B cell (primary cell): ENCODE measurements around the gene ADH1B. TPM values are rescaled to one million over a fixed set of nuclear protein-coding genes. Genes with fewer than 3 reads are reported as not detected.
"Not testable (repeated sequence)": the region's sequence is repeated elsewhere in the genome, so short reads cannot be mapped to it uniquely, and the experiment has no call there.

Experiments used
- ATAC-seq: fragments of 200-7000 bp; cut with Tn5 transposase; one replicate; pipeline ENCODE4 v1.10.0; 2021; ENCODE audit warnings: low read depth, mild to moderate bottlenecking, moderate number of reproducible peaks, moderate library complexity
- CTCF ChIA-PET: fragments of 350-600 bp; sonication (Branson Sonifier 250); formaldehyde crosslinking; loops from one replicate; lab custom pipeline; 2021; ENCODE audit warnings: antibody characterized with exemption, inconsistent platforms; lab: Charles Lee
- POLR2A ChIA-PET: fragments of 350-600 bp; sonication (Branson Sonifier 250); formaldehyde crosslinking; loops from one replicate; lab custom pipeline; 2021; ENCODE audit warnings: antibody characterized with exemption; lab: Charles Lee
- DNase-seq: peaks from one replicate; pipeline ENCODE4 v3.0.0; 2013
- H2AFZ ChIP-seq: 2 replicates; pipeline ENCODE4 v1.6.1; 2012; ENCODE audit warnings: mild to moderate bottlenecking, low read depth, low read length; ENCODE audit not compliant: insufficient read depth, poor library complexity, severe bottlenecking
- H3K27ac ChIP-seq, 2 donors: 1 replicate in 1 of 2; 2 replicates in 1 of 2; pipeline ENCODE4 v1.5.1; 2012 to 2013; ENCODE audit warnings: low read length in 2 of 2, mild to moderate bottlenecking in 2 of 2, moderate library complexity in 1 of 2
- H3K27me3 ChIP-seq, 4 experiments: fragments of 200-600 bp in 1 of 4; sonication (generic) in 1 of 4; replicated peaks in 1 of 4; 1 replicate in 2 of 4; 2 replicates in 2 of 4; pipeline versions ENCODE4 v1.6.1 to v1.7.0; 2013 to 2016; ENCODE audit warnings: low read length in 3 of 4, mild to moderate bottlenecking in 2 of 4, mixed read lengths in 1 of 4, moderate library complexity in 1 of 4; ENCODE audit not compliant: insufficient read depth in 4 of 4, control insufficient read depth in 3 of 4; ENCODE audit errors: control extremely low read depth in 1 of 4
- H3K36me3 ChIP-seq, 2 experiments: replicated peaks in 1 of 2; 1 replicate in 1 of 2; 2 replicates in 1 of 2; pipeline versions ENCODE4 v1.6.1 to v1.7.1; 2013; ENCODE audit warnings: low read length in 1 of 2; ENCODE audit not compliant: insufficient read depth in 2 of 2, control insufficient read depth in 1 of 2; ENCODE audit errors: control extremely low read depth in 1 of 2, extremely low read depth in 1 of 2
- H3K4me1 ChIP-seq, 2 donors: fragments of 200-600 bp in 1 of 2; sonication (generic) in 1 of 2; 1 replicate in 1 of 2; 2 replicates in 1 of 2; pipeline versions ENCODE4 v1.5.1 to v1.6.1; 2013 to 2017; ENCODE audit warnings: low read length in 2 of 2; ENCODE audit not compliant: control insufficient read depth in 2 of 2, insufficient read depth in 2 of 2
- H3K4me2 ChIP-seq: replicated peaks from 2 replicates; pipeline ENCODE3; 2012; ENCODE audit warnings: mild to moderate bottlenecking, low read depth, low read length; ENCODE audit not compliant: poor library complexity, severe bottlenecking
- H3K4me3 ChIP-seq, 5 experiments: fragments of 200-600 bp in 1 of 5; sonication (generic) in 1 of 5; 1 replicate in 3 of 5; 2 replicates in 2 of 5; pipeline versions ENCODE4 v1.5.1 to v1.7.0; 2011 to 2016; ENCODE audit warnings: low read length in 4 of 5, mild to moderate bottlenecking in 4 of 5, low read depth in 2 of 5, control low read depth in 1 of 5, moderate library complexity in 1 of 5; ENCODE audit not compliant: insufficient read depth in 1 of 5; ENCODE audit errors: control extremely low read depth in 1 of 5, extremely low read depth in 1 of 5
- H3K79me2 ChIP-seq: fragments of 200-600 bp; sonication (generic); one replicate; pipeline ENCODE4 v1.6.0; 2016; ENCODE audit warnings: low read length; ENCODE audit not compliant: control insufficient read depth, insufficient read depth
- H3K9ac ChIP-seq: fragments of 200-600 bp; sonication (generic); 2 replicates; pipeline ENCODE4 v1.6.1; 2017; ENCODE audit warnings: mild to moderate bottlenecking, low read length, moderate library complexity
- H3K9me3 ChIP-seq, 3 donors: one replicate each; pipeline versions ENCODE4 v1.6.1 to v1.7.1; 2013; ENCODE audit warnings: low read length in 2 of 3; ENCODE audit not compliant: control insufficient read depth in 2 of 3, insufficient read depth in 1 of 3; ENCODE audit errors: control extremely low read depth in 1 of 3
- H4K20me1 ChIP-seq: 2 replicates; pipeline ENCODE4 v1.6.0; 2012; ENCODE audit warnings: mild to moderate bottlenecking, low read length; ENCODE audit not compliant: insufficient read depth, control insufficient read depth, poor library complexity, severe bottlenecking
- H3K27ac Mint-ChIP-seq: one replicate; pipeline ENCODE4 v1.8.0; 2021; ENCODE audit warnings: mixed read lengths
- H3K27me3 Mint-ChIP-seq: one replicate; pipeline ENCODE4 v1.8.0; 2021; ENCODE audit warnings: mixed read lengths
- H3K4me1 Mint-ChIP-seq: one replicate; pipeline ENCODE4 v1.8.0; 2021; ENCODE audit warnings: mixed read lengths
- H3K4me3 Mint-ChIP-seq: one replicate; pipeline ENCODE4 v1.8.0; 2021; ENCODE audit warnings: mixed read lengths
- H3K9me3 Mint-ChIP-seq: one replicate; pipeline ENCODE4 v1.8.0; 2022; ENCODE audit warnings: mixed read lengths; ENCODE audit not compliant: insufficient read depth
- EZH2 ChIP-seq: IDR thresholded peaks from 2 replicates; pipeline ENCODE4 v1.6.1; 2012; ENCODE audit warnings: borderline replicate concordance, low read depth, mild to moderate bottlenecking, moderate library complexity, low read length; ENCODE audit not compliant: insufficient read depth, poor library complexity, severe bottlenecking
- WGBS: methylation state at CpG from one replicate; pipeline ENCODE4 v1.1.5; 2013; ENCODE audit warnings: missing lambda C conversion rate; ENCODE audit not compliant: insufficient coverage; 5-methylcytosine and 5-hydroxymethylcytosine counted together
- intact Hi-C: fragments of 100-400 bp; cut with micrococcal nuclease; formaldehyde crosslinking; loops from one replicate; pipeline ENCODE4 v1.10.0; 2022
- polyA plus RNA-seq: library from polyadenylated mRNA; depleted of rRNA; stranded (reverse); fragments of >200 nt; gene quantifications from 2 replicates; pipeline ENCODE4 v1.2.3, GENCODE V29; 2012
- total RNA-seq, 2 donors: library from RNA; stranded (reverse); fragments of 120-200 nt in 1 of 2; gene quantifications; 1 replicate in 1 of 2; 2 replicates in 1 of 2; pipeline versions ENCODE4 v1.2.3 to v1.2.4, GENCODE V29; 2013 to 2022
- TF ChIP-seq, protein P1 (sequence below): fragments of 200-600 bp; IDR thresholded peaks from one replicate; pipeline ENCODE4 v1.8.0; 2022; ENCODE audit warnings: antibody characterized with exemption, mild to moderate bottlenecking

The ADH1B gene
- total and polyA plus RNA-seq, 2 donors (not counting 1 experiment from before 2014, with no cell fraction given), result not detected

DNA sequence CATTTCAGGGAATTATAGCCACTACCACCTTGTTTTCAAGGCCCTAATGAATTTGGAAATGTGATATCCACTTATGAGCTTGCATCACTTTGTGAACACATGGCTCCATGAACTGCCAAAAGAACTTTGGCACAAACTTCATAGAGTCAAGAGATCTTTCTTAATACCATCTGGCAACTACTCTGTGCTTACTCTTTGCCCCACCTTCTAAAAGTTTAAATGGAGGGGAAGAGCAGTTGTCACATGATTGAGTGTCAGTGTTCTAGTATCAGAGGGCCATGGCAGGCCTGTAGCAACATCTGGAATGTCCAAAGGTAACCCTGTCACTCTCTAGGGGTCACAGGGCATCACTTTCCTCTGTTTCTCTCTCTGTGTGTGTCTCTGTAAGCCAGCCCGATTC lies 2.6 kb upstream of the ADH1B start:
- no CpG with 5 or more reads among the region's 1 CpG for WGBS
- Histone ChIP-seq H2AFZ (no peak overlapping the region), H3K79me2 (no peaks in the 10 kb centered on the region), H3K27ac (no peak overlapping the region), H3K9ac (no peak overlapping the region), H3K4me1 (no peaks in the 10 kb centered on the region), H3K9me3 (peaks cover 0 to 5% (median 0%) of the 10 kb centered on the region in 3 donors), H3K4me2 (no peak overlapping the region), H3K36me3 (no peaks in the 10 kb centered on the region), H4K20me1 (no peaks in the 10 kb centered on the region), H3K4me3 (no peak overlapping the region), H3K27me3 (no peaks in the 10 kb centered on the region)
- intact Hi-C loops, result no loop called here
- no peak overlapping the region for H3K27ac Mint-ChIP-seq
- ChIA-PET CTCF (no interaction called here), POLR2A (no interaction called here)
- ATAC-seq (no peak), DNase-seq (no peak)
- TF ChIP-seq, protein P1, sequence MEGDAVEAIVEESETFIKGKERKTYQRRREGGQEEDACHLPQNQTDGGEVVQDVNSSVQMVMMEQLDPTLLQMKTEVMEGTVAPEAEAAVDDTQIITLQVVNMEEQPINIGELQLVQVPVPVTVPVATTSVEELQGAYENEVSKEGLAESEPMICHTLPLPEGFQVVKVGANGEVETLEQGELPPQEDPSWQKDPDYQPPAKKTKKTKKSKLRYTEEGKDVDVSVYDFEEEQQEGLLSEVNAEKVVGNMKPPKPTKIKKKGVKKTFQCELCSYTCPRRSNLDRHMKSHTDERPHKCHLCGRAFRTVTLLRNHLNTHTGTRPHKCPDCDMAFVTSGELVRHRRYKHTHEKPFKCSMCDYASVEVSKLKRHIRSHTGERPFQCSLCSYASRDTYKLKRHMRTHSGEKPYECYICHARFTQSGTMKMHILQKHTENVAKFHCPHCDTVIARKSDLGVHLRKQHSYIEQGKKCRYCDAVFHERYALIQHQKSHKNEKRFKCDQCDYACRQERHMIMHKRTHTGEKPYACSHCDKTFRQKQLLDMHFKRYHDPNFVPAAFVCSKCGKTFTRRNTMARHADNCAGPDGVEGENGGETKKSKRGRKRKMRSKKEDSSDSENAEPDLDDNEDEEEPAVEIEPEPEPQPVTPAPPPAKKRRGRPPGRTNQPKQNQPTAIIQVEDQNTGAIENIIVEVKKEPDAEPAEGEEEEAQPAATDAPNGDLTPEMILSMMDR, result no peak
- no peak for TF ChIP-seq EZH2
- H3K9me3 Mint-ChIP-seq, result no peaks in the 10 kb centered on the region
- no peaks in the 10 kb centered on the region for H3K4me1 Mint-ChIP-seq
- no peak overlapping the region for H3K4me3 Mint-ChIP-seq
- peaks cover 3% of the 10 kb centered on the region for H3K27me3 Mint-ChIP-seq

DNA sequence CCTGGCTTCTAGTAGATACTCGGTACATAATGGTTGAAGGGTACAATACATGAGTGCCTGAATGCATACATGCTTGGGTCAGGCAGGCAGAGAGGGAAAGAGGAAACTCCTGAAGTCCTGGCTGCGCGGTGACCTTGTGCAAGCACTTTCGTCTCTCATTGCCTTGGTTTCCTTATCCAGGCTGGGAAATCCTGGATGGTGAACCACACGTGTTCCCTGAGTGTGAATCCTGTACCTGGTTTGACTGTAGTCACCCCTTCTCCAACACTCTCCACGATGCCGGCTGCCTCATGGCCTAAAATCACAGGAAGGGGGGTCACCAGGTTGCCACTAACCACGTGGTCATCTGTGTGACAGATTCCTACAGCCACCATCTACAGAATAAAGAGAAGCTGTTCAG lies 3.4 kb downstream of the ADH1B start:
- H3K4me3 Mint-ChIP-seq, H3K36me3 ChIP-seq, H3K9ac ChIP-seq, H3K9me3 Mint-ChIP-seq, H3K27me3 Mint-ChIP-seq, H3K79me2 ChIP-seq, intact Hi-C loops, H3K4me2 ChIP-seq, ATAC-seq, H3K4me1 ChIP-seq, H3K9me3 ChIP-seq, CTCF ChIA-PET, H3K27ac ChIP-seq, H3K4me1 Mint-ChIP-seq, H3K27me3 ChIP-seq, DNase-seq, H2AFZ ChIP-seq, POLR2A ChIA-PET, H3K27ac Mint-ChIP-seq, H4K20me1 ChIP-seq, H3K4me3 ChIP-seq: not testable (repeated sequence)
- 97% methylated on average over 7 of the region's 8 CpGs for WGBS
